HepG2 (cell line): ENCODE results near the gene SMARCD1. TPM values are rescaled to one million over a fixed set of nuclear protein-coding genes. Genes with fewer than 3 reads are reported as not detected.

Experiments
- ATAC-seq: fragments of 200-7000 bp; cut with Tn5 transposase; 3 replicates; pipeline ENCODE4 v1.9.1; 2020; ENCODE audit warnings: mild to moderate bottlenecking, moderate library complexity
- BruUV-seq: library from RNA; stranded (reverse); fragments of 400-500 nt; replicated peaks from 2 replicates; lab custom pipeline; 2021; lab: Mats Ljungman, UMichigan
- CTCF ChIA-PET: fragments of 300-600 bp; formaldehyde crosslinking; extraction: SDS; loops from one replicate; lab custom pipeline; 2021; ENCODE audit warnings: low total read pairs, inconsistent platforms, low intra/inter-chr PET ratio; lab: Yijun Ruan, JAX
- POLR2A ChIA-PET: fragments of 350-600 bp; sonication (Branson Sonifier 250); formaldehyde crosslinking; loops from one replicate; lab custom pipeline; 2020; ENCODE audit warnings: antibody characterized with exemption, inconsistent platforms; lab: Yijun Ruan, JAX
- DNase-seq: peaks from one replicate; pipeline ENCODE4 v3.0.0-alpha.2; 2015; ENCODE audit warnings: low spot score
- FAIRE-seq: peaks from 3 replicates; lab custom pipeline; 2011; peaks lifted over from hg19 to GRCh38; lab: Jason Lieb, UNC
- H2AFZ ChIP-seq: one replicate; pipeline ENCODE4 v1.6.1; 2011; ENCODE audit warnings: low read length, inconsistent platforms
- H3K27ac ChIP-seq: fragments of 300-600 bp; 3 replicates; pipeline ENCODE4 v1.8.0; 2011; ENCODE audit warnings: mixed run types, mild to moderate bottlenecking, mixed read lengths, low read length, inconsistent platforms; ENCODE audit not compliant: insufficient read depth; ENCODE audit errors: extremely low read length
- H3K27me3 ChIP-seq, 2 experiments: fragments of 200-600 bp in 1 of 2; 2 replicates in 1 of 2; 3 replicates in 1 of 2; pipeline versions ENCODE4 v1.6.0 to v1.8.0; 2011; ENCODE audit warnings: low read length in 2 of 2, mild to moderate bottlenecking in 2 of 2, moderate library complexity in 2 of 2, inconsistent platforms in 1 of 2; ENCODE audit not compliant: insufficient read depth in 2 of 2, control insufficient read depth in 1 of 2
- H3K36me3 ChIP-seq, 2 experiments: fragments of 200-600 bp in 1 of 2; replicated peaks in 1 of 2; 2 replicates in 1 of 2; 3 replicates in 1 of 2; pipeline versions ENCODE4 v1.5.1 to v1.8.0; 2011; ENCODE audit warnings: low read length in 2 of 2, inconsistent platforms in 1 of 2; ENCODE audit not compliant: insufficient read depth in 2 of 2, control insufficient read depth in 1 of 2
- H3K4me1 ChIP-seq: 2 replicates; pipeline ENCODE4 v1.5.1; 2012; ENCODE audit warnings: low read length, inconsistent platforms; ENCODE audit not compliant: insufficient read depth
- H3K4me2 ChIP-seq: 2 replicates; pipeline ENCODE4 v1.6.0; 2011; ENCODE audit warnings: low read depth, low read length, inconsistent platforms
- H3K4me3 ChIP-seq, 3 experiments: fragments of 200-600 bp in 1 of 3; sonication (generic), shearing (Covaris generic) in 1 of 3; replicated peaks in 1 of 3; 2 replicates each; pipeline ENCODE4 v1.5.1; 2011 to 2016; ENCODE audit warnings: low read length in 3 of 3, inconsistent platforms in 2 of 3, low read depth in 2 of 3, mild to moderate bottlenecking in 2 of 3, control low read depth in 1 of 3, mixed read lengths in 1 of 3; ENCODE audit not compliant: insufficient read depth in 1 of 3
- H3K79me2 ChIP-seq: one replicate; pipeline ENCODE4 v1.6.1; 2011; ENCODE audit warnings: low read length, inconsistent platforms; ENCODE audit not compliant: insufficient read depth
- H3K9ac ChIP-seq: 2 replicates; pipeline ENCODE4 v1.6.0; 2011; ENCODE audit warnings: mild to moderate bottlenecking, low read depth, low read length, inconsistent platforms; ENCODE audit not compliant: insufficient read depth
- H3K9me3 ChIP-seq: 2 replicates; pipeline ENCODE4 v1.5.1; 2012; ENCODE audit warnings: mild to moderate bottlenecking, low read length
- H4K20me1 ChIP-seq: 2 replicates; pipeline ENCODE4 v1.6.0; 2011; ENCODE audit warnings: inconsistent platforms, mild to moderate bottlenecking, low read length, moderate library complexity; ENCODE audit not compliant: insufficient read depth
- AGO1 ChIP-seq: fragments of 200-400 bp; formaldehyde crosslinking; IDR thresholded peaks from 2 replicates; pipeline ENCODE4 v1.6.1; 2017; ENCODE audit warnings: mild to moderate bottlenecking, low read depth, low read length, moderate library complexity; ENCODE audit not compliant: poor library complexity, severe bottlenecking
- ARHGAP35 ChIP-seq: sonication (generic); formaldehyde crosslinking; IDR thresholded peaks from 2 replicates; pipeline ENCODE4 v1.9.0; 2022; ENCODE audit warnings: mild to moderate bottlenecking, inconsistent platforms, moderate library complexity, missing genetic modification reagents, borderline replicate concordance
- CC2D1A ChIP-seq: sonication (generic); formaldehyde crosslinking; IDR thresholded peaks from 2 replicates; pipeline ENCODE4 v1.8.1; 2023; ENCODE audit warnings: mild to moderate bottlenecking, missing genetic modification reagents
- FOXO4 ChIP-seq: sonication (generic); formaldehyde crosslinking; conservative IDR thresholded peaks from 2 replicates; pipeline ENCODE4 v1.8.1; 2023; ENCODE audit warnings: missing genetic modification reagents
- HNRNPL ChIP-seq: fragments of 200-400 bp; formaldehyde crosslinking; IDR thresholded peaks from 2 replicates; pipeline ENCODE4 v1.6.1; 2017; ENCODE audit warnings: mild to moderate bottlenecking, low read depth, low read length
- LBX2 ChIP-seq: sonication (generic); formaldehyde crosslinking; IDR thresholded peaks from 2 replicates; pipeline ENCODE4 v1.5.0; 2020; ENCODE audit warnings: missing genetic modification reagents, mild to moderate bottlenecking, borderline replicate concordance
- NFYB ChIP-seq: sonication (generic); formaldehyde crosslinking; IDR thresholded peaks from 2 replicates; pipeline ENCODE4 v1.4.0; 2020; ENCODE audit warnings: missing genetic modification reagents
- SMARCC2 ChIP-seq: fragments of 450-650 bp; IDR thresholded peaks from 2 replicates; pipeline ENCODE4 v1.6.1; 2017; ENCODE audit warnings: antibody characterized with exemption, mild to moderate bottlenecking
- TRIM22 ChIP-seq: fragments of 450-650 bp; IDR thresholded peaks from 2 replicates; pipeline ENCODE4 v1.6.1; 2017
- ZHX1 ChIP-seq: sonication (generic); formaldehyde crosslinking; IDR thresholded peaks from 2 replicates; pipeline ENCODE4 v1.8.1; 2022; ENCODE audit warnings: low read depth, mild to moderate bottlenecking, missing genetic modification reagents
- ZNF589 ChIP-seq: sonication (generic); formaldehyde crosslinking; conservative IDR thresholded peaks from 2 replicates; pipeline ENCODE4 v1.8.0; 2022; ENCODE audit warnings: mild to moderate bottlenecking, moderate library complexity, missing genetic modification reagents
- ZNF773 ChIP-seq: sonication (generic); formaldehyde crosslinking; IDR thresholded peaks from 2 replicates; pipeline ENCODE4 v1.4.0; 2020; ENCODE audit warnings: missing genetic modification reagents, borderline replicate concordance
- WGBS: methylation state at CpG from one replicate; pipeline ENCODE4 v1.1.6; 2017; ENCODE audit warnings: low lambda C conversion rate; 5-methylcytosine and 5-hydroxymethylcytosine counted together
- in situ Hi-C: cut with HindIII; loops from 2 replicates; pipeline ENCODE4 v1.10.0; 2017; ENCODE audit warnings: low pct_unique_long_range_greater_than_20kb; ENCODE audit not compliant: extremely low pct_ligation_motif_present
- intact Hi-C: fragments of 100-400 bp; cut with micrococcal nuclease; formaldehyde crosslinking; loops from one replicate; pipeline ENCODE4 v1.10.0; 2022; ENCODE audit not compliant: unreplicated experiment
- polyA plus RNA-seq, 8 experiments: library from polyadenylated mRNA; depleted of rRNA in 3 of 8; stranded (reverse) in 7 of 8; unstranded in 1 of 8; fragments of >200 nt; fragmentation: Illumina TruSeq in 4 of 8; extraction: Trizol in 4 of 8; gene quantifications; 2 replicates each; pipeline versions ENCODE4 v1.2.1 to v1.2.3, GENCODE V29; 2011 to 2016; ENCODE audit warnings: low read depth in 4 of 8, missing spikeins in 1 of 8, mixed read lengths in 1 of 8; ENCODE audit not compliant: insufficient read depth in 1 of 8
- total RNA-seq, 5 experiments: library from RNA; depleted of rRNA; stranded (reverse); fragments of >200 nt; fragmentation: Illumina TruSeq; extraction: Trizol; gene quantifications; 2 replicates each; pipeline ENCODE4 v1.2.3, GENCODE V29; 2016; ENCODE audit warnings: low read depth in 1 of 5

SMARCD1 gene
- total and polyA plus RNA-seq, 2 of the 13 experiments (the other 11 are each of a cell fraction or from before 2014, with no cell fraction given) = 51.7 to 54.6 TPM

- POLR2A ChIA-PET = interaction anchor here (1.1 to 2.1 kb wide), 3 partner anchors 11 to 14 kb away, joined by 3 to 8 read pairs (median 3); partner anchors contain the start of gene SMARCD1
- FAIRE-seq = no peak
- TF ChIP-seq ARHGAP35 (CRISPR knock-in tag) (no peak), CC2D1A (CRISPR knock-in tag) (no peak), ZNF773 (no peak), NFYB (CRISPR knock-in tag) (no peak), ZHX1 (no peak), HNRNPL (no peak), SMARCC2 (no peak), ZNF589 (CRISPR knock-in tag) (no peak), LBX2 (CRISPR knock-in tag) (no peak), TRIM22 (no peak), FOXO4 (CRISPR knock-in tag) (no peak), AGO1 (no peak)
Measured at GRCh38 chr12:50097952-50098351, 12.8 kb downstream of the SMARCD1 start.

More at GRCh38 chr12:50097952-50098351, 12.8 kb downstream of the SMARCD1 start:
- Histone ChIP-seq H3K79me2 (no peaks in the 10 kb centered on the region), H3K27me3 (no peaks in the 10 kb centered on the region), H3K4me1 (peaks cover 17% of the 10 kb centered on the region), H4K20me1 (no peaks in the 10 kb centered on the region), H3K4me2 (no peak overlapping the region), H2AFZ (no peak overlapping the region), H3K36me3 (peaks cover 29 to 58% of the 10 kb centered on the region in 2 experiments), H3K9ac (no peak overlapping the region), H3K27ac (no peak overlapping the region), H3K4me3 (no peak overlapping the region), H3K9me3 (no peaks in the 10 kb centered on the region)
- BruUV-seq = no TSS peak
- CTCF ChIA-PET = no interaction called here
- ATAC-seq = no peak
- intact Hi-C loops = no loop called here
- in situ Hi-C loops = no loop called here
- DNase-seq = no peak
- WGBS = 97% methylated on average over 6 of the region's 6 CpGs
